CD1c-positive myeloid dendritic cell (primary cell): ENCODE results near the gene DLX6.

Experiments
- DNase-seq: peaks from one replicate; pipeline ENCODE4 v3.0.0-alpha.2; 2016; ENCODE audit errors: extremely low spot score

The DLX6 gene

DNA sequence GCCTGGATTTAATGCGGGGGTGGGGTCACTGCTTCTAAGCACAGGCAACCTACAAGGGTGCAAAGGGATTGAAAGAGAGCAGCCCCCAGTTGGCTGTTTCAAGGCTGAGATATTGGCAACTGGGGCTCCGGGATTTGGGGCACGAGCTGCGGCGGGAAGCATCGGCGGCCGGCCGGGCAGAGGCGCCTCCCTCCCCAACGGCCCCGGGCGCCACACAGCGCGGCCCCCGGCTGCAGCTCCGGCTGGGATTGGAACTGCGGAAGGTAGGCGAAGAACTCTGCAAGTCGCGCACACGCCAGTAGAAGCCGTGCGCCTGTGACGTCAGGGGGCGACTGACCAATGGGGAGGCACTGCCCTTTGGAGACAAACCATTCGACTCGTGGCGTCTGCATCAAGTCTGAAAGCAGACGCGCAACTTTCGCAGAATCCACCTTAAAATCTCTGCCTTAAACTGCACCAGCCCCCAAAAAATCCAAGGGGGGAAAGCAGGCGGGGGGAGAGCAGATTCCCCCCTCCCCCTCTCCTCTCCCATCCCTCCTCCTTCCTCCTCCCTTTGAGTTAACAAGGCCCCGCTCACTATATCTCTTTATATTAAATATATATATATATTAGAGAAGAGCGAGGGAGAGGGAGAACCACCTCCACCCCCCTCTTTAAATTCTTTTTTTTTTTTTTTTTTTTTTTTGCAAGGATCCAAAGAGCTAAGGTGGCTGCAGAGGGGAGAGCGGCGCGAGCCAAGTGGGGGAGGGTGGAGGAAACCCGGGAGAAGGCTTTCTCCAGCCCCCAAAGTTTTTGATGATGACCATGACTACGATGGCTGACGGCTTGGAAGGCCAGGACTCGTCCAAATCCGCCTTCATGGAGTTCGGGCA, at the start of gene DLX6:
DLX6 (plus strand) TSS at position 371 of the 872 bp plus-strand sequence; CDS start at position 796, 425 bp downstream.
- DNase-seq = peak; percentile 20

DNA sequence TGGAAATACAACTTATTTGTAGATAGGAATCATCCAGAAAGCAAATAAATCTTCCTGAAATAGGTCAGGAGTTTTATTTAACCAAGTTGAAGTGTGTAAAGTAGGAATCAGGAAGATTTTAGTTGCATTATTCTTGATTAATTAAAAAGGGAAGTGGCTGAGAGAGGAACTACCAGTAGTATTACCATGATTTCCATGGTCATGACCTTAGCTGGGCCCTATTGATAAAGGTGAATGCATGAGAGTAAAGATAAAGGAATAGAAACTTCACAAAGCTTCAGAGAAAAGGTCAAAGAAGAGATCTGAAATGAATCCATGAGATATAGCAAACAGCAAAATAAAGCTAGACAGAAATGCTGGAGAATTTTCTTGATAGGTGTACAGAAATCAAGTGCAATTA, 46.2 kb upstream of the DLX6 start:
- peak; percentile 2 for DNase-seq

DNA sequence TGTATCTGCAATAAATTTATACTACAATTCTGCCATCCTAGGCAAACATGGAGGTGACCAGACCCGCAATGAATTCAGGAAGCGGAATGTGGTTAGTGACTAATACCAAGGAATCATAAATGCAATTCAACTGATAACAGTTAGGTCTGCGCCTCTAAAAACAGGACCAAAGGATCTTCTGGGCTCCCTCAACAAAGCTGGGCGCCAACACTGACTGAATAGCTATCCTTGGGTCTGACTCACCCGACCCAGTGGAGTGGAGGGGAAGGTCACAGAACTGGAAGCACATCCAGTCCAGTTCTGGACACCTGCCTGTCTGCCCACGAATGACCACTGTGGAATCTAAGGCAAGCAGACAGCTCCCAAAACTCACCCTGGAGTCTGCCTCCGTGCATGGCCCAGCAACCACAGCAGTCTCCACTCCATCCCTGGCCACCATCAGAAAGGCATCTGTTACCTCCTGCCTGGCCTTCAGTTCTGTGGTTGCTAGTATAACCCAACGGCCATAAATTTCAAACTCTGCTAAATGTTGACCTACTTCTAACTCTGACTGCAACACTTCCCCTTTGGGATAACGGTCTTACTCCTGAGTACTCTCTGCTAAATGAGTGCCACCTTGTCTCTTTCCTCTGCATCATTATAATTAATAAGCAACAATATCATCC, 43.0 kb upstream of the DLX6 start:
- no peak for DNase-seq

DNA sequence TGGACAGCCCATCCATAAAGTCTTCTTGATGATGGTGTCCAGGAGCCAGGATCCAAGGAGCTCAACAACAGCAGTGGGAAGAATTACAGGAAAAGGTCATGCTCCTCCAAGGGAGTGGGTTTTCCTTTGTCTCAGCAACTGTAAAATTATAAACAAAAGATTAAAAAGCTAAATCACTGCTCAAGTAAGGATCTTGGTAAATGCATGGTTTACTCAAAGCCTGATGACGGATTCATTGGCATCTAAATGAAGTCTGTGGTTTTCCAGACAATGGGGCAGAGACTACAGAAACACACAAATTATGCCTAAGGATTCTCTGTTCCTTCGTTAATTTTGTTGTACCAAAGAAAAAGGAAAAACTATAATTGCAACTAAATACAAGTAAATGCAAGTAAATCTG, 36.4 kb upstream of the DLX6 start:
- DNase-seq = no peak

DNA sequence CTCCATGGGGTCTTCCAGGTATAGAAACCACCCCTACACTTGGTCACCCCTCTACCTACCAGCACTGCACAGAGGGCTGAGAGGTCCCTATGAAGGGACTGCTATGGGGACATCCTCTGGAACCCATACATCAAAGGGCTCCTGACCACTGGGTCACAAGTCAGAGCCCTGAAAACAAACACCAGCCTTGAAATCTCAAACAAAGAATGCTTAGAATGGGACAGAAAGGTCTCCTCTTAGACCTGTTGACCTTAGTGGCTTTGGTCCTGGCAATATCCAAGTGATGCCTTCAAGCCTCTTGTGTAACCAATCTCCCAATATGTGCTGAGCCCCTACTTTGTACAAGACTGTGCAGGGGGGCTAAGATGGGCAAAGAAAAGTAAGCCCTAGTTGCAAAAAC, 34.6 kb upstream of the DLX6 start:
- no peak for DNase-seq

DNA sequence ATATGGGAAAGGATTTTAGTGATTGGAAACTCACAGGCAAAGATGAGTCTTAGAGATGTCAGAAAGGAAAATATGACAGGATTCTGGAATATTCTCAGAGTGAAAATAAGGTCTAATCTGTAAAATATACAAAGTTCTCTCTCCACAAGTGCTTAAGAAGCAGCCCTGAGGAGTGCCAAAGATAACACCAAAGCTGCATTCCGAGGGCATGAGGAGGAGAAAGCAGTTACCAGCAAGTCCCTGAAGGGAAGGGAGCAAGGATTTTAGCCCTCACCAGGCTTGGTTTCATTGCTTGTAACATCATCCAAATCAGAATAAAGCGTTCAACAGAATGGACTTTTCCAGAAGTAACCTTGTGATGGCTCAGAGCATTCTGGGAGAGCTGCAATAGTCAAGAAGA, 31.4 kb upstream of the DLX6 start:
- DNase-seq = no peak

DNA sequence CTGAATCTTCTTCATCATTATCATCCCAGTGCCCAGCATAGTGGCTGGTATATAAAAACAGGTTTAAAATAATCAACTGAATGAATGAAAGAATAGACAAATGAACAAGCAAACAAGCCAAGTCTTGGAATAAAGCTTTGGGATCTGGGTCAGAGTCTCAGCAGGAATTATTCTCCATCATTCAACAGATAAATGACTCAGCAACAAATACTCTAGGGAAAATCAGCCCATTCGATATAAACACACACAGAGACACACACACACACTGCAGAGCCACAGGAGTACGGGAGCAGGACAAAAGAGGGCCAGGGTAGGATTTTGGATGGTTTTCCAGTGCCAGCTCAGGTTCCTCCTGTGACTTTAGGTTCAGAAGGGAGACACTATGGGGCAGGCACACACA, 29.2 kb upstream of the DLX6 start:
- DNase-seq = no peak

DNA sequence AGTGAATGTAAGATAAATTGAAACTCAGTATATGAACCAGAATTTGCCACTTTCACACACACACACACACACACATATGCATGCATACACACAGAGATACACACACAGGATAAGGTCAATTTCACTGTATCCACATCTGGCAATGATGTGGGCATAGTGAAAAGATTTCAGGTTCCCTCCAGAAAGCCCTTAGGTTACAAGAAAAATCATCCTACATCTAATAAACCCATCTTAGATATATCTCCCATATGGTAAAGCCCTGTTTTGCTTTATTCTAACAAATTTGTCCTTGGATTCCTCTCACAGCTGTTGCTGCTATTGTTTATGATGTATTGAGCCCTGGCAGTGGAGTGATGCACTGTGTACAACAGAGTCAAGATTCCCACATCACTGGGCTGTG, 27.9 kb upstream of the DLX6 start:
- no peak for DNase-seq

DNA sequence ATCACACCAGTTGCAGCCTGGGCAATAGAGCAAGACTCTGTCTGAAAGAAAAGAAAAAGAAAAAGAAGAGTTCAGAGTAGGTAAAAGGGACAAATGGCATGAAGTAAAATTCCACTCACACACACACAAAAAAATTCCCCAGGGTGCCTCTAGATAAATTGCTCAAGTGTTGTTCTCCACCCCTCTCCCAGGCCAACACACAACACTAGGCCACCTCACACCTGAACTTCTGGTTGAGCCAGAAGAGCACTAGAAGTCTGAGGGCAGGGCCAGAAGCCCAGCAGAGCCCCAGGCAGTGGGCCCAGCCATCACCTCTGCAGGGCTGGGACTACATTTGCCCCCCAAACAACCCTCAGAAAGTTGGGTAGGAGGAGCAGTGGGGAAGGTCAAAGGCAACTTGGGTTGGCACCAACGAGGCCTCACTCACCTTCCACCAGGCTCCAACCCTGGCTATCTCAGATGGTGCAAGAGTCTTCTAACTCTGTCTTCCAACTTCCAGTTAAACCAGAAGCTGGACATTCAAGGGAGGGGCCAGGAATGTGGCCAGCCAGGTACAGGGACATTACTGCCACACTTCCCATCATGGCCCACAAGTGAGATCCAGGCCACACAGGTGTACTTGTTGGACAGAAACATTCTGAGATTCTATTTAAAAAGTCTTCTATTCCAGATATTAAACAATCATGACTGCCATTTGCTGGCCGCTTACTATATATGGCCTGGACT, 25.6 kb upstream of the DLX6 start:
- no peak for DNase-seq

DNA sequence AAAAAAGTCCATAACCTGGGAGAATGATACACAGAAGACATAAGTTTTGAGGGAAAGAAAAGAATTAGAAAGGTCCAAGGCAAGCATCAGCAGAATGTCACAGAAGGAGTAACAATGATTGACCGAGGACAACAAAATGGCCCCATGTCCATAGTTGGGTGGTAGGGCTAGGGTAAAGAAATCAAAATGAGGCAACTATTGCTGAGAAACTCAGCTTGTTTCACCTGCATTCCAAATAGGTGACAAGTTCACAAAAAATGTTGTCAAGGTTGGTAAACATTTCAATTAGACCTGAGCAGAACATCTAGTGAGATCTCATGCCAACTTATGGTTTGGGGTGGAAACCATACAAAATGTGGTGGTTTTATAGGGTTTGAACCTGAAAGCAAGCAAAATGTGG, 22.8 kb upstream of the DLX6 start:
- DNase-seq = no peak

DNA sequence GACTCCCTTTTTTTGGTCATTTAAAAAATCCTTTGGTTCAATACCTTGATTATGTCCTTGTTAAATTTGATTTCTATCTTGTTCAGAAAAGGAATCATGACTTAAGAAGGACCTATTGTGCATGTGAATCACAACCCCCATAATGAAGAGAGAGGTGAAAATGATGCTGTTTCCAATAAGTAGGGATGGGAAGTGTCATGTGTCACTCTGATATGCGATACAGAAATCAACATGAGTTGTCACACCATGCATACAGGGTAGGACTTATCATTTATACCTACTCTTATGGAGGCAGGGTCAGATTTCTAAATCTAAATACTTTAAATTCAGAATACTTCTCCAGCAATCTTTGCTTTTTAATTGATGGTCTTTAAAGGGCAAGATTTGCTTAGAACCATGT, 19.4 kb upstream of the DLX6 start:
- no peak for DNase-seq

DNA sequence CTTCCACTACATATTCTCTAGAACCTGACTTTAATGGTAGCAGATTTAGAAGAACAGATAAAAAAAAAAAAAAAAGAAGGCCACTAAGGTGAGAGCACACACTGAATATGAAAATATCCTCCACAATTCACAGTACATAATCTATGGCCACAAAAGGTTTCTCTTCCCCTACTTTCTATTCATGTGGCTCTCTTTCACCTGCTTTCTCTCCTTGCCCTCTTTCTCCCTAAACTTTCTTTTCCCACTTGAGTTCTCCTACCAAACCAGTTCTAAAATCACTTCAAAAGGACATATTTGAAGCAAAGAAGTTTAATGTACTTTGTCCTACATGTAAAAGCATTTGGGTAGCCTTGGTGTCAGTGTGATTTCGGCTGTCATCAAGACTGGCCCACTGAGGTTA, 18.5 kb upstream of the DLX6 start:
- DNase-seq = no peak

DNA sequence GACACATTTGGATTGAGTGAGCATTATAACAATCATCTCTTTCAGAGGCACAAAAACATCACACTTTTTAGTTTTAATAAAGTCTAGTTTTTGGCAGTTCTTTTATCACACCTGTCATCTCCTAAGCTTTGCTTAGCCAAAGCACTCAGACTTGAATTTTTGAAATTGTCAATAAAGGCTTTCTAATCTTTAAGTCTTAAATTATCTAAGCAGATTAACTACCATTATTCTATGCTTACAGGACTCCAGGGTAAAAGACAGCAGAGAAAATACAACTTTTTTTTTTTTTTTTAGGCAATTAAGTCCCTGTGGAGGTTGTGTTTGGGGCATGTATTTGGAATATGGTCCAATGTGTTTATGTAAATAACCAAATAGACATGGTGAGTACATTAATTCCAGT, 17.6 kb upstream of the DLX6 start:
- DNase-seq = no peak

DNA sequence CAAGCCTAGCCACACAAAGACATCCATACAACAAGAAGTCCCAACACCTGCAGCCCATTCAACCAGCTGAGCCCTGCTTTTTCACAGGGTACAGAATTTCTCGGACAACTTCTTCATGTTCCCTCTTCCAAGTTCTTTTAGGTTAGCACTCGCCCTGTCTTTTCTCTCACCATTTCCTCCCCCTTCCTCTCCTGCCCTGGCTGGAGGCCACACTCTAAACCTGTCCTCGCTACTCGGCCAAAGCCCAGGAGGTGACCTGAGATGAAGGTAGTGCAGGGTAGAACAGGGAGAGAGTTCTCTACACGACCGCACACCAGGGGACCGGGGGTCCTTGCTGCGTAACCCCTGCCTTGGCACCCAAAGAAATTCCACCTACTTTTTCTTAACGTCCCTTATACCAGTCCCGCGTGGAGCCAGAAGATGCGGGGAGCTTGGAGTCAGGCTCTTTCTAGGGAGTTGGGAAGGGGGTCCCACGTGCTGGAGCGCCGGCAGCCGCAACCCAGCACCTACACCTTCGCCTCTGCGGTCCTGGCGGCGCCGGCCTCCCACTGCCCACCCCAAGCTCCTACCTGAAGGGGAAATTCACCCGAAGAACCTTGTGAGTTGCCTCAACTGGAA, 16.0 kb upstream of the DLX6 start:
- no peak for DNase-seq

DNA sequence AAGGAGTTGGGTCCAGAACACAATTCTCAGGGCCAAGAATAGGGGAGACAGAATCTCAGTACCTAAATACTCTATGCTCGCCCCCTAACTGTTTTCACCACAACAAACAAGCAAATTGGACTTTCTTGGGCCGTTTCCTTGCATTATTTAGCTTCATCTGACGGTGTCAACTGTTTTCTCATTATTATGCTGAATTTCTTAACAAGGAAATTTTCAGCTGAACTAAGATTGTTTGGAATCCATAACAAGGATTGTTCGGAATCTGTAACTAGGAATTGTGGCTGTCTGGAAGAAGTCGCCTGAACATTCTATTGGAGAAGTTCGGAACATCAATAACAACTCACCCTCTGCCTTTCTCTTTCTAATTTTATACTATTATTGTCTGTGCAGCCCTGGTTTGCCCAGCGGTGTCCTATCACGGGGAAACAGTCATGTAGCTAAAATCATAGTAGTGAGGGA, 15.5 kb upstream of the DLX6 start:
- no peak for DNase-seq

DNA sequence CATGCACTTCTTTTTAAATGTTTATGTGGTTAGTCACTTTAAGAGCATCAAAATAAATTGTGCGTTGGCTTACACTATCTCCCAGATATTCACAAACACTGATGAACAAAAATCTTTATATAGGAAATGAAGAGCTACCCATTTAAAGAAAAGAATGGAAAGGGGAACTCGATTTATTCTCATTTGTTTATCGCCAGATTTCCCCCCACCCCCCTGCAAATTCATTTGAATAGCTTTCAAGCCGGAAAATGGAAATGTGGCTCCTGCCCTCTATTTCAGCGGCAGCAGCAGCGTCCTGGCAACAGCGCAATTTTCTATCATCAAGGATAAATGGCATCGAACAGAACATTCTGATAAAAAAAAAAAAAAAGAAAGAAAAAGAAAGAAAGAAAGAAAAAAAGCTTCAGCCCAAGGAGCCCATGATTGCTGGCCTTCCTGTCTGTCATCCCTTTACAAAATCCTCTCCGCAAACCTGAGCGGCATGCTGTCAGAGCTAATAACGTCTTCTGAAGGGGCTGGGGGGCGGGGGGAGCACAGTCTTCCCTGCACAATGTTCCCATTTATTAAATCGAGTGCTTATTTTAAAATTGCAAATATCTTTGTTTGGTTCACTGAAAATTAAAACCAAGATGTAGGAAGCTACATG, 13.7 kb upstream of the DLX6 start:
- DNase-seq = no peak

DNA sequence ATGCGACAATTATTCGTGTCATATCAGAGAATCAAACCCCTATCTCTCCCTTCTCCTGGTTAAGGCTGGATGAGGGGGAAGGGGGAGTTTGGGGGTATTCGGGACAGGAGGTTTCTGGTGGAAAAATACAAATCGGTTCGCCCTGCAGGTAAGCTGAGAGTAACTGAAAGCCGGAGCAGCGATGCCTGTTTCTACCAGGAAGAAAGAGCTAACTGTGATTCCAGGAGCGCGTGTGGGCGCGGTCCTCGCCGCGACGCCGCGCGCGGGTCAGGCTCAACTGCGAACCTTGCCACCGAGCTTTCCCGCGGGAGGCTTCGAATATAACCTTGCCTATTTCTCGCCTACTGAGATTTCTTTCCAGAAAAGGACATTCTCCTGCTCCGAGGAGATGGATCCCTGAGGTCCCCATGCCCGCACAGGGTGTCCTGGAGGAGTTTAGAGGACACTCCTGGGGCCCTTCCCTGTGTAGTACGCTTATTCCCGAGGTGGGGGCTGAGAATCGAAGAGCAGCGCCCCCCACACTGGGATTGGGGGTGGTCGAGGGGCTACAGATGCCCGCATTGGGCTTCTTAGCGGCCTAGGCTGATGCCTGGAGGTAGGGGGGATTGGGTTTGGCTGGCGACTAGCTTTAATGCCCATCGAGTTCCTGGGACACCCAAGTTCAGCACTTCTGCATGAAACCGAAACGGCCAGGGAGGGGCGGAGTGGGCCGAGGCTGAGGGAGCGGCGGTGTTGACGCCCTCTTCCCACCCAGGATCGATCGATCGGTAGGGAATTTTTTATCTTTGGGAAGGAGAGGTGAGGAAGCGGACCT, 13.0 kb upstream of the DLX6 start:
- DNase-seq = no peak

DNA sequence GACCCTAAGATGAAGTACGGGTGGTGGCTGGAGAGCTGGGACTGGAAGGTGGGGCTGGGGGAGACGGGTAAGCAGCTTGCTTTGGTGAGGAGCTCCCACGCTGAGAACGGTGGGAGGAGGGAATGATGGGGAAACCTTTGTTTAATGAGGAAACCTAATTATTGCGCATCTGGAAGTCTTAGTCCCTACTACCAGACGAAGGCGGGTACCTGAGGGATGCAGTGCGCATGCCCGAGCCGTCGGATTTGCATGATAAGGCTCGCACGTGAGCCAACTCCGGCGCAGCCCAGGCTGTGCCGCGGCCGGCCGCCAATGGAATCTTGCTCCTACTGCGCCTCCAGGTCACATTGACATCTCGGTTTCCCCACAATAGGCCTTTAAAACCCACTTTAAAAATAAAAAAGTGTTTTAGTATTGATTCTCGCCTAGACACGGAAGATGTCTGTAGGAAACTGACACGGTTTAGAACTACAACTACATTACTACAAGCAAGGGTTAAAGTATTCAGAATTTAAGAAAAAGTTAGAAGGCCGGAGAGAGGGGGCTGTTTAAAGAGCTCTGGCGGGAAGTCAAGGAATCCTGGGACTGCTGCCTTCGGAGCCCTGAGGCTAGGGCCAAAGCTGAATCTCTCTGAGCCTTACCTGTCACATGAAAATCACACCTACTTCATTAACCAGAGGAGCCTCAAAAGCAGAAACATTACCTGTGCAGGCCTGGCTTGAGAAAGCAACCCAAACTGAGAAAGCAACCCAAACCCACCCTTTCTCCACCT, 12.1 kb upstream of the DLX6 start:
- DNase-seq = no peak

DNA sequence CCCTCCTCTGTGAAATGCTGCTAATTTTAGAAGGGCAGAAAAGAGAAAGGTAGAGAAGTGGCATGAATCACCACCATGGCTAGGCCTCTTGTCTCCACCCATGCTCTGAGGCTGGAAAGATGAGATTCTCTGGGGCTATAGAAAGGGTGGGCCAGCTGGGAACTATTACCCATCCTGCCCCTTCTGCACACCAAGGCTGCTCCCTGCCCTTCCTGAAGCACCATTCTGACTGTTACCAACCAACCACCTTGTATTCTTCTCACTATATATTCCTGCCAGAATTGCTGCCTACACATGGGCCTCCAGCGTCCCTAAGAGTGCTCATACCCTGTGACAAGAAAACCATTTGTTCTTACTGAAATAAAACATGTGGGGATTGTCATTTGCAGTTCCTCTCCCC, 11.4 kb upstream of the DLX6 start:
- no peak for DNase-seq
